ENCODE results near the gene ARAP1.

DNA sequence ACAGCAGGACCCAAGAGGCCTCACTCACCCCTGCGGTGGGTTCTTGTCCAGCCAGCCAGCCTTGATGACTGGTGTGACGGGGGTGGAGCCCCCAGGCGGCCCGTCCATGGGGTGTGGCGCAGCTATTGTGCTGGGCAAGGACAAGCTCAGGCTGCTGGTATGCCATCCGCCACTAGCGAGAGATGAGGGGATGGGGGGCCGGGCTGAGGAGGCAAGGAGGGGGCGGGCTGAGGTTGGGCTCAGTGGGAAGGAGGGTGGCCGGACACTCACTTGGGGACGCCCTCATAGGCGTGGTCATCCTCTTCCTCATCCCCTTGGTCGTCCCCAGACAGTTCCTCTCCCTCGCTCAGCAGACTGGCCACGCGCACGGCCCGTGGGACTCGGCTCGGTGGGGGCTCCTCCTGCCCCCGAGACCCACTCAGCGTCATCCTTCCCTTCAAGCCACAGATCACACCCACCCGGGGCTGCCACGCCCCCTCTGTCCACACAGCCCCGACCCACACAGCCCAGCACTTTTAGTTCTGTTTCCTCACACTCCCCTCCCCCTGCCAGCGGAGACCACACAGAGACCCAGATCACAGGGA is 39.9 kb downstream of the ARAP1 start:
- TF ChIP-seq POLR2AphosphoS5 (IDR thresholded peaks at IDR 0.05; ENCODE audit: low read depth, low read length) (no peak), POLR2A (IDR thresholded peaks at IDR 0.05; ENCODE audit: low read depth, low read length) (no peak)

All from GM12892 (cell line).